T-cell (primary cell): ENCODE results near the gene OSTF1. TPM values are rescaled to one million over a fixed set of nuclear protein-coding genes. Genes with fewer than 3 reads are reported as not detected.

Experiments
- ATAC-seq, 4 experiments: fragments of 200-7000 bp in 3 of 4; fragments of 150-1000 bp in 1 of 4; cut with Tn5 transposase; replicated peaks in 1 of 4; 1 replicate in 3 of 4; 2 replicates in 1 of 4; pipeline ENCODE4 v1.10.0; 2021; ENCODE audit warnings: moderate library complexity in 3 of 4, mild to moderate bottlenecking in 2 of 4, moderate number of reproducible peaks in 1 of 4
- CTCF ChIA-PET, 2 donors: fragments of 300-600 bp; sonication (Branson Sonifier 250); formaldehyde crosslinking; loops; one replicate each; lab custom pipeline; 2022; ENCODE audit warnings: antibody characterized with exemption in 2 of 2; lab: Charles Lee
- POLR2A ChIA-PET, 2 donors: fragments of 300-600 bp; sonication (Branson Sonifier 250); formaldehyde crosslinking; loops; one replicate each; lab custom pipeline; 2022; ENCODE audit warnings: antibody characterized with exemption in 2 of 2; lab: Charles Lee
- DNase-seq, 35 experiments: peaks; one replicate each; pipeline versions ENCODE4 v3.0.0 to v3.0.0-alpha.2; 2013 to 2023
- H3K27ac ChIP-seq: one replicate; pipeline ENCODE4 v1.5.1; 2013; ENCODE audit warnings: low read length
- H3K27me3 ChIP-seq, 2 experiments: replicated peaks in 1 of 2; 1 replicate in 1 of 2; 2 replicates in 1 of 2; pipeline versions ENCODE4 v1.6.1 to v1.7.0; 2013; ENCODE audit warnings: low read length in 1 of 2, mixed read lengths in 1 of 2; ENCODE audit not compliant: control insufficient read depth in 2 of 2, insufficient read depth in 2 of 2; ENCODE audit errors: extremely low read depth in 1 of 2
- H3K36me3 ChIP-seq, 2 donors: 1 replicate in 1 of 2; 2 replicates in 1 of 2; pipeline versions ENCODE4 v1.6.1 to v1.7.0; 2013; ENCODE audit warnings: low read length in 1 of 2; ENCODE audit not compliant: control insufficient read depth in 2 of 2, insufficient read depth in 1 of 2; ENCODE audit errors: extremely low read depth in 1 of 2
- H3K4me1 ChIP-seq, 2 experiments: 1 replicate in 1 of 2; 2 replicates in 1 of 2; pipeline versions ENCODE4 v1.6.1 to v1.7.0; 2013; ENCODE audit warnings: low read length in 2 of 2, mixed read lengths in 1 of 2; ENCODE audit not compliant: insufficient read depth in 2 of 2, control insufficient read depth in 1 of 2; ENCODE audit errors: extremely low read depth in 1 of 2
- H3K4me3 ChIP-seq, 2 donors: 1 replicate in 1 of 2; 2 replicates in 1 of 2; pipeline versions ENCODE4 v1.5.1 to v1.7.0; 2013; ENCODE audit warnings: mild to moderate bottlenecking in 2 of 2, low read length in 1 of 2, moderate library complexity in 1 of 2; ENCODE audit not compliant: control insufficient read depth in 1 of 2; ENCODE audit errors: extremely low read depth in 1 of 2
- H3K9me3 ChIP-seq: 2 replicates; pipeline ENCODE4 v1.7.0; 2013
- H3K27ac Mint-ChIP-seq, 2 donors: one replicate each; pipeline ENCODE4 v1.8.0; 2020 to 2021; ENCODE audit warnings: mild to moderate bottlenecking in 2 of 2, mixed read lengths in 2 of 2
- H3K27me3 Mint-ChIP-seq, 2 donors: one replicate each; pipeline ENCODE4 v1.8.0; 2021 to 2022; ENCODE audit warnings: mixed read lengths in 2 of 2
- H3K36me3 Mint-ChIP-seq: one replicate; pipeline ENCODE4 v1.8.0; 2021; ENCODE audit warnings: mixed read lengths
- H3K4me1 Mint-ChIP-seq, 3 donors: one replicate each; pipeline ENCODE4 v1.8.0; 2020 to 2022; ENCODE audit warnings: mixed read lengths in 3 of 3, mild to moderate bottlenecking in 1 of 3
- H3K4me3 Mint-ChIP-seq, 3 donors: one replicate each; pipeline ENCODE4 v1.8.0; 2020 to 2022; ENCODE audit warnings: mild to moderate bottlenecking in 3 of 3, mixed read lengths in 3 of 3, moderate library complexity in 3 of 3
- H3K9me3 Mint-ChIP-seq, 3 donors: one replicate each; pipeline ENCODE4 v1.8.0; 2020 to 2022; ENCODE audit warnings: mixed read lengths in 3 of 3
- WGBS: methylation state at CpG from one replicate; pipeline ENCODE4 v1.1.5; 2013; ENCODE audit warnings: missing lambda C conversion rate; ENCODE audit not compliant: insufficient coverage; 5-methylcytosine and 5-hydroxymethylcytosine counted together
- total RNA-seq, 35 experiments: library from RNA in 6 of 35; stranded (reverse) in 6 of 35; fragments of 120-200 nt in 1 of 35; gene quantifications; one replicate each; pipeline versions ENCODE4 v1.2.1 to v1.2.4 and lab custom pipeline; 2013 to 2026

OSTF1 gene
- total RNA-seq, 5 donors from 2014 or later (not counting 1 experiment from before 2014, with no cell fraction given): 46.6 to 73.9 (median 58.3) TPM

DNA sequence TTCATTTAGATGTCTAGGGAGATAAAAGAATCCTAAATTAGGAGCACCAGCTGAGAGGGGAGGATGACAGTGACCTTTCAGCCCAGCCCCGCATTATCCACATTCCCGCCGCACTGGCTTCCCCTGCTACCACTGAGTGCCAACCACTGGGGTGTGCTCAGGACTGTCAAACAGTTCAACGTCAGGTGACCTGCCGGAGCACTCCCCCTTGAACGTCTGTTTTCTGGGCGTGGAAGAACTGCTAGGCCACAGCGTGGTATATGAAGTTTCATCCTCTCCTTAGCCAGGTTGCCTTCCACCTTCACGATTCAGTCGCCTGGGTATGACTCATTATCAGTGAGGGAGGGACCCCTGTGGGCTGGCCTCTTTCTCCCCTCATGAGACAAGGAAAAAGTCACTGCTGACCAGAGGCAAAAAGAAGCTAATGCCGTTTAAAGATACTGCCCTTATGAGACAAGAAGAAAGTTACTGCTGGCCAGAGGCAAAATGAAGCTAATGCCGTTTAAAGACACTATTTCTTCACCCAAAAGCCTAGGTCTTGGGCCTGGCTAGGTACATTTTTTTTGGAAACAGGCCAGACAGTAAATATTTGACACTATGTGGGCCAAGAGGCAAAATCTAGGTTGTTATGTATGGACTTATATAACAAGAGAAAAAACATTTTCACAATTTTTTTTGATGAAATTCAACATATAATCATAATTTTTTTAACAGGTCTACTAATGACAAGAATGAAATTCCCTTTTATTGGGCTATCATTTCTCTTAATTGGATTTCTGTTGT is 4.9 kb upstream of the OSTF1 start:
- Mint-ChIP-seq H3K4me3 (no peak overlapping the region), H3K27me3 (no peaks in the 10 kb centered on the region), H3K36me3 (peaks cover 33% of the 10 kb centered on the region), H3K4me1 (peaks cover 46 to 53% (median 49%) of the 10 kb centered on the region in 3 donors), H3K9me3 (no peaks in the 10 kb centered on the region), H3K27ac (peak overlapping the region; percentile 82 to 95)
- H3K4me3 ChIP-seq: no peak overlapping the region
- CTCF ChIA-PET: interaction anchor here in 1 of 2 donors (1.1 to 1.3 kb wide), 2 partner anchors 102 to 131 kb away, joined by 3 to 5 read pairs; partner anchors contain the start of gene C9orf40
- DNase-seq (peak in 30 of 35 experiments; percentile 13 to 66 (median 28)), ATAC-seq (no peak)
- H3K9me3 ChIP-seq: no peaks in the 10 kb centered on the region
- H3K27me3 ChIP-seq: no peaks in the 10 kb centered on the region
- peak overlapping the region; percentile 43 for H3K27ac ChIP-seq
- H3K36me3 ChIP-seq: peaks cover 9 to 36% of the 10 kb centered on the region in 2 donors
- POLR2A ChIA-PET: interaction anchor here in 1 of 2 donors (0.6 to 1.5 kb wide), 3 partner anchors 10 to 1346 kb away, joined by 3 to 4 read pairs (median 3); no protein-coding TSS in a partner anchor
- H3K4me1 ChIP-seq: peaks cover 24 to 31% of the 10 kb centered on the region in 2 experiments
- 80% methylated on average over 5 of the region's 12 CpGs for WGBS

DNA sequence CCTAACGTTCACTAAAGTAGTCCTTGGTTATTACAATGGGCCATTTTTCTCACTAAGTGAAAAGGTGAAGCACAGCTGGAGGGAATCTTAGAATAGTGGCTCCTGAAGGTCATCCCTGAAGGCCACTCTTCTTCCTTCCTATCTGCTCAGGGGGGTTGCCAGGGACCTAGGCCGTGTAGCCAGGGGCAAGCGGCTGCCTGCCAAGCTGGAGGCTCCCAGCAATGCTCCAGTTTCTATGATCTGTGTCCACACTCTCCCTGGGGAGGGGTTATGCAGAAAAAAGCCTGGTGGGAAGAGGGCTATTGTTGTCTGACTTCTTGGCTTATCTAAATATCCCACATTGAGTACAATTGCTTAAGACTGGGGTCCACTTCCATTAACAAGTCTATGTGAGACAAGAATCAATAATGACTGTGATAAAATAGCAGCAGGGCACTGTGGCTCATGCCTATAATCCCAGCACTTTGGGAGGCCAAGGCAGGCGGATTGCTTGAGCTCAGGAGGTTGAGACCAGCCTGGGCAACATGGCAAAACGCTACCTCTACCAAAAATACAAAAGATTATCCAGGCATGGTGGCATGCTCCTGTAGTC is 4.1 kb upstream of the OSTF1 start:
- no peaks in the 10 kb centered on the region for H3K27me3 ChIP-seq
- peak overlapping the region; percentile 43 for H3K27ac ChIP-seq
- WGBS: no CpG with 5 or more reads among the region's 5 CpGs
- ChIA-PET POLR2A (interaction anchor here in 1 of 2 donors (1.0 kb wide), 1 partner anchor 10 kb away, joined by 4 read pairs; no protein-coding TSS in a partner anchor), CTCF (interaction anchor here in 1 of 2 donors (1.1 kb wide), 1 partner anchor 132 kb away, joined by 3 read pairs; the partner anchor contains the start of gene C9orf40)
- DNase-seq: no peak
- H3K4me3 ChIP-seq: no peak overlapping the region
- no peak overlapping the region for H3K4me3 Mint-ChIP-seq
- H3K4me1 Mint-ChIP-seq: peaks cover 48 to 56% (median 53%) of the 10 kb centered on the region in 3 donors
- H3K36me3 ChIP-seq: peaks cover 9 to 34% of the 10 kb centered on the region in 2 donors
- no peaks in the 10 kb centered on the region for H3K27me3 Mint-ChIP-seq
- peaks cover 25 to 31% of the 10 kb centered on the region in 2 experiments for H3K4me1 ChIP-seq
- no peaks in the 10 kb centered on the region for H3K9me3 ChIP-seq
- peaks cover 33% of the 10 kb centered on the region for H3K36me3 Mint-ChIP-seq
- H3K9me3 Mint-ChIP-seq: no peaks in the 10 kb centered on the region
- no peak for ATAC-seq
- peak overlapping the region; percentile 56 to 95 for H3K27ac Mint-ChIP-seq

DNA sequence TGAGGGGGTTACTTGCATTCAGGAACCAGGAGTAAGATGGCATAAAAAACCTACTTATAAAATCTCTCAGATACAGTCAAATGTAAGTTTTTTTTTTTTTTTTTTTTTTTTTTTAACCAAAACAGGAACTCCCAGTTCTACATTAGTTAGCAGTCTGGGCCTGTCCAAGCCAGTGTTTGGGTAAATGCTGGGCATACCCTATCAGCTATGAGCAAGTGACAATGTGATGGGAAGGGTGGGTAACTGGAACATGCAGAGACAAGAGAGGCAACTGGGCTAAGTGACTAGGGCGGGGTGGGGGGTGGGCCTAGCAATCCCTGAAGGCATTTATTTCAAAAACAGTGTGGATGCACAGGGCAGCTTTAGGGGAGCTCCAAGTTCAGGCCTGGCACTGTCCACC is 2.7 kb upstream of the OSTF1 start:
- Mint-ChIP-seq H3K4me1 (peaks cover 59 to 65% (median 63%) of the 10 kb centered on the region in 3 donors), H3K4me3 (peak overlapping the region; percentile 95 to 96 (median 96)), H3K27ac (peak overlapping the region; percentile 79 to 95), H3K27me3 (no peaks in the 10 kb centered on the region), H3K36me3 (peaks cover 19% of the 10 kb centered on the region), H3K9me3 (no peaks in the 10 kb centered on the region)
- Histone ChIP-seq H3K4me1 (peaks cover 34 to 39% of the 10 kb centered on the region in 2 experiments), H3K27me3 (no peaks in the 10 kb centered on the region), H3K4me3 (no peak overlapping the region), H3K27ac (peak overlapping the region; percentile 90), H3K9me3 (no peaks in the 10 kb centered on the region), H3K36me3 (peaks cover 6 to 24% of the 10 kb centered on the region in 2 donors)
- POLR2A ChIA-PET: interaction anchor here (0.5 to 4.9 kb wide), 4 partner anchors 14 to 63 kb away, joined by 3 to 34 read pairs (median 3); partner anchors contain the start of gene CARNMT1 (in 1 of the 2)
- ATAC-seq: no peak
- DNase-seq: no peak
- WGBS: no CpG with 5 or more reads among the region's 1 CpG
- CTCF ChIA-PET: interaction anchor here (0.6 to 2.6 kb wide), 12 partner anchors 10 to 900 kb away, joined by 3 to 9 read pairs (median 4); partner anchors contain the start of gene CARNMT1 (in 1 of the 2)

DNA sequence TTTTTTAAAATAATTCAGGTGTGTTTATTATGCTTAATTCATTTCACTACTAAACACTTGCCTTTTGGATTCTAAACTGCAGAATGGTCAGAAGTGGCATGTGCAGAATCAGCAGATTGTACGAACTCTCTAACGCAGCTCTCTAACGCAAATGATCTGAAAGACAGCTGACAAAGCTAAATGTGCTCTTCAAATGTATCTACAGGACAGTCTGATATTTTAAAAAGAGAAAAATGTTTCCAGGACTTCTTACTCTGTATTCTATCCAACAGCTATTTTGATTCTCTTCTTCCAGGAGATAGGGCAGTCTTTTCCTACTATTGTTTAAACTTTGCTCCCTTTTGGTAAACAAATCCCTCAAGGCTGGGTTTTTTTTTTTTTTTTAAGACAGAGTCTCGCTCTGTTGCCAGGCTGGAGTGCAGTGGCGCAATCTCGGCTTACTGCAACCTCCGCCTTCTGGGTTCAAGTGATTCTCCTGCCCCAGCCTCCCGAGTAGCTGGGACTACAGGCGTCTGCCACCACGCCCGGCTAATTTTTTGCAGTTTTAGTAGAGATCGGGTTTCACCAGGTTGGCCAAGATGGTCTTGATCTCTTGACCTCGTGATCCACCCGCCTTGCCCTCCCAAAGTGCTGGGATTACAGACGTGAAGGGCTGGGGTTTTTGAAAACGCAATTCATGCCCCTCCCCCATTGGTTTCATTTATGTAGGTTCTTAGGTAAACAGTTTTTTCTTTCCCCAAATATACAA is 1.6 kb upstream of the OSTF1 start:
- Histone ChIP-seq H3K36me3 (peaks cover 6 to 13% of the 10 kb centered on the region in 2 donors), H3K27me3 (no peaks in the 10 kb centered on the region), H3K4me3 (peak overlapping the region; percentile 92 to 93), H3K27ac (peak overlapping the region; percentile 90), H3K9me3 (no peaks in the 10 kb centered on the region), H3K4me1 (peaks cover 44 to 48% of the 10 kb centered on the region in 2 experiments)
- POLR2A ChIA-PET: interaction anchor here (0.6 to 4.9 kb wide), 5 partner anchors 14 to 333 kb away, joined by 3 to 34 read pairs (median 3); partner anchors contain the start of gene CARNMT1 (in 1 of the 2)
- CTCF ChIA-PET: interaction anchor here (0.6 to 2.6 kb wide), 12 partner anchors 11 to 314 kb away, joined by 3 to 9 read pairs (median 4); partner anchors contain the start of gene CARNMT1 (in 1 of the 2)
- peak overlapping the region; percentile 95 for H3K27ac Mint-ChIP-seq
- peaks cover 68 to 75% (median 74%) of the 10 kb centered on the region in 3 donors for H3K4me1 Mint-ChIP-seq
- DNase-seq: peak in 3 of 35 experiments; percentile 3 to 13 (median 7)
- peak overlapping the region; percentile 95 to 96 (median 96) for H3K4me3 Mint-ChIP-seq
- 38% methylated on average over 11 of the region's 16 CpGs for WGBS
- no peak for ATAC-seq
- H3K36me3 Mint-ChIP-seq: peaks cover 13% of the 10 kb centered on the region
- no peaks in the 10 kb centered on the region for H3K27me3 Mint-ChIP-seq
- H3K9me3 Mint-ChIP-seq: no peaks in the 10 kb centered on the region

DNA sequence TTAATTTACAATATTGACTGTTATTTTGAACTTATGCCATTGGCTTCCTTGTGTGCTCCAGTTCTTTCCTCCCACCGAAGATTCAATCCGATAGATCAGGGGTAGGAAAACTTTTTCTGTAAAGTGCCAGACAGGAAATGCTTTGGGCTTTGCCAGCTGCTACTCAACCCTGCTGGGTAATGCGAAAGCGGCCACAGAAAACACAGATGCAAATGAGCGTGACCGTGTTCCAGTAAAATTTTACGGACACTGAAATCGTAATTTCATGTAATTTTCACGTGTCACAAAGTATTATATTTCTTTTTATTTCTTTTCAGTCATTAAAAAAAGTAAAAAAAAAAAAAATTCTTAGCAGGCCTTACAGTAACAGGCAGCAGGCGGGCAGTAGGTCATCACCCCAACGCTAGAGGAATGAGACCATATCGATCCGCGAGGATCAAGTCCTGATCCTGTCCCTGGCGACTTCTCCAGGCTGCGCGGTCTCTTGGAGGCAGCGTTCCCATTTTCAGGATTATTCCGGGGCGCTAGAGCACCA is 958 bp upstream of the OSTF1 start:
- H3K4me3 Mint-ChIP-seq: peak overlapping the region; percentile 95 to 96 (median 96)
- H3K36me3 Mint-ChIP-seq: peaks cover 7% of the 10 kb centered on the region
- peaks cover 71 to 80% (median 76%) of the 10 kb centered on the region in 3 donors for H3K4me1 Mint-ChIP-seq
- peaks cover 6 to 9% of the 10 kb centered on the region in 2 donors for H3K36me3 ChIP-seq
- H3K27ac ChIP-seq: peak overlapping the region; percentile 90
- CTCF ChIA-PET: interaction anchor here (0.7 to 2.6 kb wide), 11 partner anchors 11 to 221 kb away, joined by 3 to 10 read pairs (median 5); partner anchors contain the start of genes C9orf40 (in 1 of the 2) and CARNMT1 (in 1 of the 2)
- no peaks in the 10 kb centered on the region for H3K27me3 Mint-ChIP-seq
- ATAC-seq: no peak
- DNase-seq: peak in 29 of 35 experiments; percentile 13 to 76 (median 29)
- peak overlapping the region; percentile 92 to 93 for H3K4me3 ChIP-seq
- 0% methylated on average over 12 of the region's 20 CpGs for WGBS
- POLR2A ChIA-PET: interaction anchor here (0.6 to 4.9 kb wide), 9 partner anchors 33 to 1307 kb away, joined by 3 to 34 read pairs (median 4); partner anchors contain the start of genes CARNMT1 (in 1 of the 2) and RFK (in 1 of the 2)
- no peaks in the 10 kb centered on the region for H3K27me3 ChIP-seq
- H3K27ac Mint-ChIP-seq: peak overlapping the region; percentile 95
- H3K4me1 ChIP-seq: peaks cover 48 to 49% of the 10 kb centered on the region in 2 experiments
- no peaks in the 10 kb centered on the region for H3K9me3 ChIP-seq
- H3K9me3 Mint-ChIP-seq: no peaks in the 10 kb centered on the region
